ENCODE data around the gene PCSK2.
"Not testable (repeated sequence)": the region's sequence is repeated elsewhere in the genome, so short reads cannot be mapped to it uniquely, and the experiment has no call there.

The PCSK2 gene, protein sequence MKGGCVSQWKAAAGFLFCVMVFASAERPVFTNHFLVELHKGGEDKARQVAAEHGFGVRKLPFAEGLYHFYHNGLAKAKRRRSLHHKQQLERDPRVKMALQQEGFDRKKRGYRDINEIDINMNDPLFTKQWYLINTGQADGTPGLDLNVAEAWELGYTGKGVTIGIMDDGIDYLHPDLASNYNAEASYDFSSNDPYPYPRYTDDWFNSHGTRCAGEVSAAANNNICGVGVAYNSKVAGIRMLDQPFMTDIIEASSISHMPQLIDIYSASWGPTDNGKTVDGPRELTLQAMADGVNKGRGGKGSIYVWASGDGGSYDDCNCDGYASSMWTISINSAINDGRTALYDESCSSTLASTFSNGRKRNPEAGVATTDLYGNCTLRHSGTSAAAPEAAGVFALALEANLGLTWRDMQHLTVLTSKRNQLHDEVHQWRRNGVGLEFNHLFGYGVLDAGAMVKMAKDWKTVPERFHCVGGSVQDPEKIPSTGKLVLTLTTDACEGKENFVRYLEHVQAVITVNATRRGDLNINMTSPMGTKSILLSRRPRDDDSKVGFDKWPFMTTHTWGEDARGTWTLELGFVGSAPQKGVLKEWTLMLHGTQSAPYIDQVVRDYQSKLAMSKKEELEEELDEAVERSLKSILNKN

DNA sequence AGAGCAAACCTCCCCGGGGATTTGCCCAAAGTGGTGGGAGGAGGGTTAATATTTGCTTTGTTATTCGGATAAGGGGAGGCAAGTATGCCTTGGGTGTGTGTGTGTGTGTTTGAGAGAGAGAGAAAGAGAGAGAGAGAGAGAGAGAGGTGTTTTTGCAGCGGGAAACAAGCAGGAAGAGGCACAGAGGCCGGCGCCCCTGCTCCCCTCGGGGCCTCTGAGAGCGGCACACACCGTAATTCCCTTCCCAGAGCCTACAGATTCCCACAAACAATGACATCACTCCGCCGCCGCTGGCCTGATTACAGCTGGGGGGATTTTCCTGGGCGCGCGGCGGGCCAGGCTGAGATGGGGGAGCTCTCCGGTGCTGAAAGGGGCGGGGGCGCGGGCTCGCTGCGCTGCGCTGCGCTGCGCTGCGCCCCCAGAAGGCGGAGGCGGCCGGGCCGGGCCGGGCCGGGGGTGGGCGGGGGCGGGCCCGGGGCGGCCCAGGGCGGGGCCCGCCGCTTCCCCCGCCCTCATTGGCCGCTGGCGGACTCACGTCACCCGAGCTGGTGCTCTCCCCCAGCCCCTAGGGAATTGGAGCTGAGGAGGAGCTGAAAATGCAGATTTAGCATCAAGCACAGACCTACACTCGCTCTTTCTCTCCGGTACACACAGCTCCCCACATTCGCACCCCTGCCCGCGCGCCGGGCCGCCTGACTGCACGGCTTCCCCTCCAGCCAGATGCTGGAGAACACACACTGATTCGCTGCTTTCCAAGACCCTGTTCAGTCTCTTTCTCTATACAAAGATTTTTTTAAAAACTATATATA is at the start of gene PCSK2:
Gene PCSK2, plus strand, starts transcription at position 631 of the 809 bp plus-strand sequence. CDS start 266 bp downstream, outside the sequence.
- no peak for DNase-seq

GRCh38 chr20:17177341-17177740 is 49.5 kb upstream of the PCSK2 start:
- DNase-seq: no peak

GRCh38 chr20:17179840-17180239 is 47.0 kb upstream of the PCSK2 start:
- DNase-seq: no peak

- DNase-seq: no peak
These were observed 36.7 kb upstream of the PCSK2 start for GRCh38 chr20:17189976-17190695.

- no peak for DNase-seq
These were observed 29.8 kb upstream of the PCSK2 start for GRCh38 chr20:17197041-17197440.

- no peak for DNase-seq
These were observed 24.8 kb upstream of the PCSK2 start for GRCh38 chr20:17202030-17202429.

GRCh38 chr20:17202673-17203072 is 24.2 kb upstream of the PCSK2 start:
- no peak for DNase-seq

GRCh38 chr20:17205084-17205813 is 21.6 kb upstream of the PCSK2 start:
- no peak for DNase-seq

GRCh38 chr20:17210387-17210786 is 16.5 kb upstream of the PCSK2 start:
- no peak for DNase-seq

DNA sequence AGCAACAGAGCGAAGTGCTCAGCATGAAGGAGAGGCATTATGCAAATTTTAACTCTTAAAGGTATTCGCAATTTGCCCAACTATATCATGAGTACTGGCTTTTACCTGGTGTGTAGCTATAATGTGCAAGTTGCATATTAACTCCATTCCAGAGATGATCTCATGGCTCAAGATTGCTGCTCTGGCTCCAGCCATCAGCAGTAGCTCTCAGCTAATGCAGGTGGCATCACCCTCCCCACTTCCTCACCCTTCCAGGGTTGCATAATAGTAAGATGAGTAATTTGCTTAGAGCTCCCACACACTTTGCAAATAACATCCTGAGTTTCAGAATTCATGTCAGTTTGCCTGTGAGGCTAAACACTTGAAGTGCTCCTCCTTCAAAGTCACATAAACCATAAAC is 15.9 kb upstream of the PCSK2 start:
- no peak for DNase-seq

DNA sequence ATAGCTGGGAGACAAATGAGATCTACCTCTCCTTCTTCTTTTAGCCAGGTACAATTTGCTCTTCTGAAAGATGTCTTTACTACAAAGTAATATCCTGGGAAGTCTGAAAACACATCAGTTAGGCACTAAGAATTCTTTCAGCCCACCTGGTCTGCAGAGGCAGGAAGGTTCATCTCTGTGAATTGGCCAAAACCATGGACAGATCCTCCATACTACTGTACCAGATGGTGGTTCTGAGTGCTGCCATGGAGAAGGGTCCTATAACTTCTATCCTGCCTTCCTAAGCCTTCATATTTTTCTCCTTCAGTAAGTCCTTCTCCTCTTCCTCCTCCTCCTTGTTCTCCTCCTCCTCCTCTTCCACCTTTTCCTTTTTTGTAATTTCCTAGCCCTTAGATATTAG is 11.7 kb upstream of the PCSK2 start:
- DNase-seq: no peak

DNA sequence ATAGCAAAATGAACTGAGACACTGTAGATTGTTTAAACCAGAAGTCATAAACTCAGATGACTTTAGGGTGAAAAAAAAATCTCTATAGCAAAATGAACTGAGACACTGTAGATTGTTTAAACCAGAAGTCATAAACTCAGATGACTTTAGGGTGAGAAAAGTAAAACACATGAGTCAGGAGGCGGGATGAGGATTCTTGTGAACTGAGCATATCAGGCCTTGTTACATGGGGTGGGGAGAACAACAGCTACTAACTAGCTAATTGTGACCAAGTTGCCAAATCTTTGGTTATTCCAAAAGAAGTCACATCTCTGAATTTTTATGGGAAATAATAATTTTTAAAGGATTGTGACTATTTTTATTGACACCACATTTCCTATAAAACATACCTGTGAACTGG is 7.0 kb upstream of the PCSK2 start:
- not testable (repeated sequence) for DNase-seq

DNA sequence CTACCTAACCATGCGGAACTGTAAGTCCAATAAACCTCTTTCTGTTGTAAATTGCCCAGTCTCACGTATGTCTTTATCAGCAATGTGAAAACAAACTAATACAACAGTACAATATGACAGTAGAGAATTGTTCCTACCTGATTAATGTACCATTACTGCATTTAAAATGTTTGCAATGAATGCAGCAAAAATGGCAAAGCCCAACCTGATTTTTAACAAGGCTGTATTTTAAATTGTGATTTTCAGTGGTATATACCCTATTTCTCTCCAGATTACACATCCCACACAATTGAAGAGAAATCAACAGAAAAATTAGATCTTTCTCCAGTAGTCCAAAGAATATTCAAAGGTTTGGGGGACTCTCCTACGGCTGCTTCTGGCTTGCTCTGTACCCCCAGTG is 3.3 kb upstream of the PCSK2 start:
- no peak for DNase-seq

GRCh38 chr20:17225851-17226409 is 910 bp upstream of the PCSK2 start:
- no peak for DNase-seq

DNA sequence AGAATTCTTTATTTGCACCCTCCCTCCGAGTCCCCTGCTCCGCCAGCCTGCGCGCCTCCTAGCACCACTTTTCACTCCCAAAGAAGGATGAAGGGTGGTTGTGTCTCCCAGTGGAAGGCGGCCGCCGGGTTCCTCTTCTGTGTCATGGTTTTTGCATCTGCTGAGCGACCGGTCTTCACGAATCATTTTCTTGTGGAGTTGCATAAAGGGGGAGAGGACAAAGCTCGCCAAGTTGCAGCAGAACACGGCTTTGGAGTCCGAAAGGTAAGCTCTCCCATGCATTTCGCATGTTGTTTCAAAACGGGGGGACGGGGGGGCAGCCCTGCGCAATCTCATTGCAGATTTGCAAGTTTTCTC is 357 bp downstream of the PCSK2 start:
- no peak for DNase-seq

GRCh38 chr20:17227669-17228623 is 1.1 kb downstream of the PCSK2 start:
- DNase-seq: no peak

GRCh38 chr20:17228624-17229061 is 1.8 kb downstream of the PCSK2 start:
- DNase-seq: no peak

- DNase-seq: no peak
These were observed 2.4 kb downstream of the PCSK2 start for GRCh38 chr20:17229256-17229655.

DNA sequence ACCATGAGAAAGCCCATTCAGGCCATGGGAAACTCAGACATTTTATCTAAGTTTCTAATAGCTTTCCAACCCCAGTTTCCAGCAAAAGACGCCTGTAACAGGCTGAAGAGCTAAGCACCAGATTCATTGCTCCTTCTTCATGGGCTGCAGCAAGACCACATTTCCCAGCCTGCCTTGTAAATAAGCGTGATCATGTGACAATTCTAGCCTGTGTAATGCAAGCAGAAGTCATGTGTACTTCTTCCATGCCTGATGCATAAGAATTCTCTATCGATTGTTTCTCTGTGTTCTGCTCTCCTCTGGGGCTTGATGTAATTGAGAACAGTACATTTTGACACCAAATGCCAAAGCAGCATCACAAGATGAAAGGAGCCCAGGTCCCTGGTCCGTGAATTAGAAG is 6.8 kb downstream of the PCSK2 start:
- DNase-seq: no peak

- DNase-seq: no peak
These were observed 9.9 kb downstream of the PCSK2 start for GRCh38 chr20:17236766-17237165.

DNA sequence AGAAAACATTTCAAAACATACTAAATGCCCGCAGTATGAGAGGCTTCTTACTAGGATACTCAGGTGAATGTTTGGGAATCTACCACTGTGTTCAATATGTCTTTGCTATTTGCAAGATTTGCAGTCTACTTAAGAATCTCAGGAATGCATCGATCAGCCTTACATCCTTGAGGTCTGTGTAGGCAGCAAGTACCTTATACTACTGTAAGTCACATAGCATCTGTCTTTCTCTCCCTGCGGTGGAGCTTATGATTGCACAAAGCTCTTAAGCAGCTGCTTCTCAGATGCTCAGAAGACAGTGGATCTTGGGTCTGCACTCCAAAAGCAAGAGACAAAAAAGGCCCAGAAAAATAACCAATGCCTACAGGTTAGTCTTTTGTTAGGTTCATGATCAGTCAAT is 21.4 kb downstream of the PCSK2 start:
- DNase-seq: no peak
